A549 (cell line): ENCODE results near the gene ZNF267.
"Not testable (repeated sequence)": the region's sequence is repeated elsewhere in the genome, so short reads cannot be mapped to it uniquely, and the experiment has no call there.

Source experiments
- ATOH8 ChIP-seq: fragments of 250-450 bp; sonication (Bioruptor Pico); IDR thresholded peaks from 2 replicates; pipeline ENCODE4 v1.5.0; 2020; ENCODE audit warnings: low read depth, mild to moderate bottlenecking, moderate library complexity
- ELK1 ChIP-seq: fragments of 150-350 bp; IDR thresholded peaks from 2 replicates; pipeline ENCODE4 v1.6.1; 2014; ENCODE audit warnings: low read depth, mild to moderate bottlenecking, low read length
- HDAC2 ChIP-seq: fragments of 200-600 bp; sonication (generic); IDR thresholded peaks from 2 replicates; pipeline ENCODE4 v1.6.1; 2016
- MAFK ChIP-seq: fragments of 450-650 bp; IDR thresholded peaks from 2 replicates; pipeline ENCODE4 v1.6.1; 2014; ENCODE audit not compliant: partially characterized antibody
- MAX ChIP-seq: IDR thresholded peaks from 2 replicates; pipeline ENCODE4 v1.6.1; 2012
- NPAS2 ChIP-seq: fragments of 250-450 bp; sonication (Bioruptor Pico); IDR thresholded peaks from 2 replicates; pipeline ENCODE4 v1.8.0; 2022; ENCODE audit warnings: mild to moderate bottlenecking, moderate library complexity, borderline replicate concordance
- NR3C1 ChIP-seq: fragments of >200 bp; sonication (Bioruptor Twin); formaldehyde crosslinking; IDR thresholded peaks from 3 replicates; pipeline ENCODE4 v1.6.1; 2017
- POLR2A ChIP-seq: IDR thresholded peaks from 2 replicates; pipeline ENCODE4 v1.6.1; 2012; ENCODE audit warnings: mild to moderate bottlenecking, low read length
- POLR2AphosphoS2 ChIP-seq: conservative IDR thresholded peaks from 2 replicates; pipeline ENCODE4 v1.6.1; 2012; ENCODE audit warnings: low read length, improper control_type of control experiment, inconsistent platforms
- RCOR1 ChIP-seq: fragments of 150-350 bp; IDR thresholded peaks from 2 replicates; pipeline ENCODE4 v1.6.1; 2014; ENCODE audit warnings: antibody characterized with exemption, low read length, low read depth
- REST ChIP-seq: fragments of 200-600 bp; sonication (generic); IDR thresholded peaks from 2 replicates; pipeline ENCODE4 v1.6.1; 2016; ENCODE audit warnings: antibody characterized with exemption, mild to moderate bottlenecking, moderate library complexity
- RFX5 ChIP-seq: fragments of 450-650 bp; IDR thresholded peaks from 2 replicates; pipeline ENCODE4 v1.7.1; 2014; ENCODE audit warnings: antibody characterized with exemption, mild to moderate bottlenecking, moderate library complexity
- SMC3 ChIP-seq: fragments of >200 bp; sonication (Bioruptor Twin); formaldehyde crosslinking; IDR thresholded peaks from 3 replicates; pipeline ENCODE4 v1.6.1; 2018; ENCODE audit warnings: inconsistent platforms
- TF ChIP-seq, protein P1 (sequence below): fragments of >200 bp; sonication (Bioruptor Twin); formaldehyde crosslinking; IDR thresholded peaks from 3 replicates; pipeline ENCODE4 v1.5.1; 2016

- TF ChIP-seq MAFK; ATOH8 (CRISPR knock-in tag); POLR2A; NR3C1; MAX; REST; RCOR1; SMC3; HDAC2; ELK1; NPAS2 (CRISPR knock-in tag); RFX5; POLR2AphosphoS2: not testable (repeated sequence)
- TF ChIP-seq, protein P1, sequence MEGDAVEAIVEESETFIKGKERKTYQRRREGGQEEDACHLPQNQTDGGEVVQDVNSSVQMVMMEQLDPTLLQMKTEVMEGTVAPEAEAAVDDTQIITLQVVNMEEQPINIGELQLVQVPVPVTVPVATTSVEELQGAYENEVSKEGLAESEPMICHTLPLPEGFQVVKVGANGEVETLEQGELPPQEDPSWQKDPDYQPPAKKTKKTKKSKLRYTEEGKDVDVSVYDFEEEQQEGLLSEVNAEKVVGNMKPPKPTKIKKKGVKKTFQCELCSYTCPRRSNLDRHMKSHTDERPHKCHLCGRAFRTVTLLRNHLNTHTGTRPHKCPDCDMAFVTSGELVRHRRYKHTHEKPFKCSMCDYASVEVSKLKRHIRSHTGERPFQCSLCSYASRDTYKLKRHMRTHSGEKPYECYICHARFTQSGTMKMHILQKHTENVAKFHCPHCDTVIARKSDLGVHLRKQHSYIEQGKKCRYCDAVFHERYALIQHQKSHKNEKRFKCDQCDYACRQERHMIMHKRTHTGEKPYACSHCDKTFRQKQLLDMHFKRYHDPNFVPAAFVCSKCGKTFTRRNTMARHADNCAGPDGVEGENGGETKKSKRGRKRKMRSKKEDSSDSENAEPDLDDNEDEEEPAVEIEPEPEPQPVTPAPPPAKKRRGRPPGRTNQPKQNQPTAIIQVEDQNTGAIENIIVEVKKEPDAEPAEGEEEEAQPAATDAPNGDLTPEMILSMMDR, result not testable (repeated sequence)
Observed at GRCh38 chr16:31956221-31956620, 82.6 kb downstream of the ZNF267 start.
